HCT116 (cell line): ENCODE data around the gene BRINP3. TPM values are rescaled to one million over a fixed set of nuclear protein-coding genes. Genes with fewer than 3 reads are reported as not detected.

ENCODE experiments used
- ATAC-seq: fragments of 200-7000 bp; cut with Tn5 transposase; 2 replicates; pipeline ENCODE4 v1.9.1; 2020; ENCODE audit warnings: mild to moderate bottlenecking, moderate library complexity
- BruUV-seq: library from RNA; stranded (reverse); fragments of 400-500 nt; replicated peaks from 2 replicates; lab custom pipeline; 2021; lab: Mats Ljungman, UMichigan
- CTCF ChIA-PET: fragments of 300-600 bp; sonication (Branson Sonifier 250); formaldehyde crosslinking; loops from one replicate; lab custom pipeline; 2021; ENCODE audit warnings: antibody characterized with exemption; lab: Charles Lee
- POLR2A ChIA-PET: fragments of 300-600, 350-600 bp; sonication (Branson Sonifier 250); formaldehyde crosslinking; loops from one replicate; lab custom pipeline; 2021; ENCODE audit warnings: antibody characterized with exemption; lab: Charles Lee
- RAD21 ChIA-PET, 2 experiments: fragments of 300-600 bp; sonication (Branson Sonifier 250); formaldehyde crosslinking; loops; one replicate each; lab custom pipeline; 2023; ENCODE audit warnings: low total read pairs in 2 of 2; ENCODE audit not compliant: uncharacterized antibody in 2 of 2, unreplicated experiment in 2 of 2, low non-redundant PET in 1 of 2; lab: Charles Lee
- DNase-seq: peaks from one replicate; pipeline ENCODE4 v3.0.0-alpha.2; 2010; ENCODE audit warnings: low read depth, low spot score
- H2AFZ ChIP-seq: fragments of 200-600 bp; shearing (Covaris generic), sonication (generic); 2 replicates; pipeline ENCODE4 v1.6.1; 2017; ENCODE audit warnings: low read depth, mixed run types, mixed read lengths, antibody characterized with exemption, low read length; ENCODE audit not compliant: poor library complexity, severe bottlenecking
- H3K27ac ChIP-seq: 2 replicates; pipeline ENCODE4 v1.5.1; 2012; ENCODE audit warnings: low read depth, low read length
- H3K27me3 ChIP-seq: fragments of 200-600 bp; sonication (generic); 2 replicates; pipeline ENCODE4 v1.6.1; 2016; ENCODE audit warnings: mixed run types, low read length, mixed read lengths; ENCODE audit not compliant: insufficient read depth
- H3K36me3 ChIP-seq, 2 experiments: fragments of 200-500 bp in 1 of 2; fragments of 200-600 bp in 1 of 2; sonication (Bioruptor generic) in 1 of 2; sonication (generic) in 1 of 2; 2 replicates each; pipeline versions ENCODE4 v1.5.1 to v1.6.1; 2014 to 2016; ENCODE audit warnings: low read length in 2 of 2, inconsistent platforms in 1 of 2, mixed read lengths in 1 of 2, mixed run types in 1 of 2; ENCODE audit not compliant: insufficient read depth in 2 of 2, control insufficient read depth in 1 of 2
- H3K4me1 ChIP-seq, 2 experiments: fragments of 200-600 bp in 1 of 2; sonication (generic) in 1 of 2; 2 replicates each; pipeline versions ENCODE4 v1.5.1 to v1.6.1; 2012 to 2017; ENCODE audit warnings: low read length in 2 of 2, inconsistent platforms in 1 of 2, mild to moderate bottlenecking in 1 of 2, mixed read lengths in 1 of 2, mixed run types in 1 of 2, moderate library complexity in 1 of 2; ENCODE audit not compliant: insufficient read depth in 2 of 2, control insufficient read depth in 1 of 2
- H3K4me2 ChIP-seq: fragments of 200-600 bp; sonication (generic); 2 replicates; pipeline ENCODE4 v1.6.1; 2017; ENCODE audit warnings: mixed run types, low read length, mixed read lengths
- H3K4me3 ChIP-seq, 2 experiments: fragments of 200-600 bp in 1 of 2; sonication (generic) in 1 of 2; replicated peaks in 1 of 2; 2 replicates each; pipeline ENCODE4 v1.5.1; 2011 to 2016; ENCODE audit warnings: low read length in 2 of 2, control low read depth in 1 of 2, low read depth in 1 of 2, mild to moderate bottlenecking in 1 of 2, mixed read lengths in 1 of 2, mixed run types in 1 of 2
- H3K79me2 ChIP-seq: fragments of 200-600 bp; sonication (generic); 2 replicates; pipeline ENCODE4 v1.6.1; 2017; ENCODE audit warnings: mild to moderate bottlenecking, mixed run types, low read length, moderate library complexity, mixed read lengths; ENCODE audit not compliant: insufficient read depth
- H3K9ac ChIP-seq: fragments of 200-600 bp; sonication (generic); 2 replicates; pipeline ENCODE4 v1.6.1; 2016; ENCODE audit warnings: low read length, mixed read lengths
- H3K9me2 ChIP-seq: fragments of 200-600 bp; sonication (generic), shearing (Covaris generic); 2 replicates; pipeline ENCODE4 v1.6.1; 2017; ENCODE audit warnings: mixed run types, mild to moderate bottlenecking, moderate library complexity; ENCODE audit not compliant: insufficient read depth
- H3K9me3 ChIP-seq, 2 experiments: fragments of 200-500 bp in 1 of 2; fragments of 200-600 bp in 1 of 2; sonication (Bioruptor generic) in 1 of 2; sonication (generic) in 1 of 2; 2 replicates each; pipeline ENCODE4 v1.6.1; 2014 to 2017; ENCODE audit warnings: low read length in 2 of 2, mixed read lengths in 2 of 2, inconsistent platforms in 1 of 2, low read depth in 1 of 2, mild to moderate bottlenecking in 1 of 2, mixed run types in 1 of 2, moderate library complexity in 1 of 2; ENCODE audit not compliant: control insufficient read depth in 1 of 2, insufficient read depth in 1 of 2
- H4K20me1 ChIP-seq: fragments of 200-600 bp; sonication (generic), shearing (Covaris generic); 2 replicates; pipeline ENCODE4 v1.6.1; 2017; ENCODE audit warnings: mixed run types, mild to moderate bottlenecking, moderate library complexity; ENCODE audit not compliant: insufficient read depth
- CBX3 ChIP-seq: IDR thresholded peaks from 2 replicates; pipeline ENCODE4 v1.6.1; 2012; ENCODE audit warnings: low read depth
- CTCF ChIP-seq, 3 experiments: fragments of 200-600 bp in 1 of 3; sonication (generic) in 1 of 3; IDR thresholded peaks in 2 of 3; conservative IDR thresholded peaks in 1 of 3; 2 replicates each; pipeline ENCODE4 v1.5.1; 2012 to 2017; ENCODE audit warnings: low read depth in 2 of 3, low read length in 2 of 3, antibody characterized with exemption in 1 of 3, borderline replicate concordance in 1 of 3, control low read depth in 1 of 3, mild to moderate bottlenecking in 1 of 3, mixed read lengths in 1 of 3, mixed run types in 1 of 3, moderate library complexity in 1 of 3; ENCODE audit not compliant: insufficient read depth in 1 of 3
- ELF1 ChIP-seq: IDR thresholded peaks from 2 replicates; pipeline ENCODE4 v1.6.1; 2012; ENCODE audit warnings: low read depth, borderline replicate concordance
- EZH2 ChIP-seq: fragments of 200-600 bp; sonication (generic); IDR thresholded peaks from 2 replicates; pipeline ENCODE4 v1.6.1; 2017; ENCODE audit warnings: antibody characterized with exemption, mixed run types
- EZH2phosphoT487 ChIP-seq: fragments of 200-600 bp; IDR thresholded peaks from 2 replicates; pipeline ENCODE4 v1.6.1; 2018; ENCODE audit warnings: antibody characterized with exemption, borderline replicate concordance
- FOSL1 ChIP-seq: IDR thresholded peaks from 2 replicates; pipeline ENCODE4 v1.6.1; 2012; ENCODE audit warnings: low read depth
- RAD21 ChIP-seq: IDR thresholded peaks from 2 replicates; pipeline ENCODE4 v1.6.1; 2012; ENCODE audit warnings: low read depth, mild to moderate bottlenecking
- SP1 ChIP-seq: IDR thresholded peaks from 2 replicates; pipeline ENCODE4 v1.6.1; 2012; ENCODE audit warnings: low read depth
- SRF ChIP-seq: IDR thresholded peaks from 2 replicates; pipeline ENCODE4 v1.6.1; 2012; ENCODE audit warnings: low read depth
- YY1 ChIP-seq: IDR thresholded peaks from 2 replicates; pipeline ENCODE4 v1.6.1; 2011; ENCODE audit warnings: low read length, low read depth, moderate library complexity, mild to moderate bottlenecking; ENCODE audit not compliant: insufficient replicate concordance; ENCODE audit errors: extremely low read depth
- ZBTB33 ChIP-seq: IDR thresholded peaks from 2 replicates; pipeline ENCODE4 v1.6.1; 2011; ENCODE audit warnings: mild to moderate bottlenecking, low read length, moderate library complexity; ENCODE audit not compliant: insufficient replicate concordance; ENCODE audit errors: extremely low read depth
- ZFX ChIP-seq: fragments of 450-650 bp; IDR thresholded peaks from 2 replicates; pipeline ENCODE4 v1.6.1; 2017
- ZNF274 ChIP-seq: fragments of 200-500 bp; sonication (Bioruptor generic); IDR thresholded peaks from 2 replicates; pipeline ENCODE4 v1.6.1; 2014; ENCODE audit warnings: mild to moderate bottlenecking, low read depth, low read length, inconsistent platforms
- intact Hi-C: fragments of 100-400 bp; cut with micrococcal nuclease; formaldehyde crosslinking; loops from 2 replicates; pipeline ENCODE4 v1.10.0; 2022
- total RNA-seq: library from RNA; stranded (reverse); gene quantifications from one replicate; pipeline ENCODE4 v1.2.1, GENCODE V29; 2021; ENCODE audit not compliant: unreplicated experiment

BRINP3 gene
- total RNA-seq, 1 experiment from 2014 or later: not detected

GRCh38 chr1:190456129-190456528 is 21.5 kb downstream of the BRINP3 start:
- Histone ChIP-seq H3K4me3 (no peak overlapping the region), H3K79me2 (no peaks in the 10 kb centered on the region), H3K4me2 (no peak overlapping the region), H3K9me3 (no peaks in the 10 kb centered on the region), H3K4me1 (no peaks in the 10 kb centered on the region), H4K20me1 (no peaks in the 10 kb centered on the region), H3K36me3 (no peaks in the 10 kb centered on the region), H3K9me2 (no peaks in the 10 kb centered on the region), H3K27ac (no peak overlapping the region), H3K9ac (no peak overlapping the region), H3K27me3 (no peaks in the 10 kb centered on the region), H2AFZ (no peak overlapping the region)
- TF ChIP-seq SP1 (no peak), FOSL1 (no peak), RAD21 (no peak), ZBTB33 (no peak), EZH2phosphoT487 (no peak)
- ChIA-PET CTCF (no interaction called here), POLR2A (no interaction called here), RAD21 (no interaction called here)
- DNase-seq: no peak
- BruUV-seq: no TSS peak
- ATAC-seq: no peak
- intact Hi-C loops: no loop called here

- ChIA-PET CTCF (no interaction called here), POLR2A (no interaction called here), RAD21 (no interaction called here)
- H3K79me2 ChIP-seq: no peaks in the 10 kb centered on the region
- H3K4me1 ChIP-seq: no peaks in the 10 kb centered on the region
- no peaks in the 10 kb centered on the region for H3K9me2 ChIP-seq
- no peak overlapping the region for H2AFZ ChIP-seq
- H3K4me2 ChIP-seq: no peak overlapping the region
- H3K9ac ChIP-seq: no peak overlapping the region
- DNase-seq: no peak
- intact Hi-C loops: no loop called here
- no peaks in the 10 kb centered on the region for H3K27me3 ChIP-seq
- no peak overlapping the region for H3K27ac ChIP-seq
- H4K20me1 ChIP-seq: no peaks in the 10 kb centered on the region
- BruUV-seq: no TSS peak
- no peak overlapping the region for H3K4me3 ChIP-seq
- no peaks in the 10 kb centered on the region for H3K36me3 ChIP-seq
- H3K9me3 ChIP-seq: no peaks in the 10 kb centered on the region
- ATAC-seq: no peak
- TF ChIP-seq ZNF274 (no peak), EZH2 (no peak), SRF (no peak), CBX3 (no peak), YY1 (no peak), ELF1 (no peak), CTCF (IDR thresholded peaks at IDR 0.05 in 2 of 3, conservative IDR thresholded peaks at IDR 0.05 in 1 of 3; ENCODE audit: borderline replicate concordance in 1 of 3, insufficient read depth in 1 of 3, low read depth in 2 of 3, low read length in 2 of 3) (no peak), ZBTB33 (no peak), ZFX (no peak)
Measured at GRCh38 chr1:190455631-190456030, 22.0 kb downstream of the BRINP3 start.
